KG1 (cell line): Measurements from ENCODE around the gene MAPKAP1.
A peak's percentile ranks its signal among the peaks of the same experiment; 100 is the strongest.

Experiments used
- DNase-seq: peaks from one replicate; lab custom pipeline; 2025; lab: John Stamatoyannopoulos, UW

The MAPKAP1 gene

DNA sequence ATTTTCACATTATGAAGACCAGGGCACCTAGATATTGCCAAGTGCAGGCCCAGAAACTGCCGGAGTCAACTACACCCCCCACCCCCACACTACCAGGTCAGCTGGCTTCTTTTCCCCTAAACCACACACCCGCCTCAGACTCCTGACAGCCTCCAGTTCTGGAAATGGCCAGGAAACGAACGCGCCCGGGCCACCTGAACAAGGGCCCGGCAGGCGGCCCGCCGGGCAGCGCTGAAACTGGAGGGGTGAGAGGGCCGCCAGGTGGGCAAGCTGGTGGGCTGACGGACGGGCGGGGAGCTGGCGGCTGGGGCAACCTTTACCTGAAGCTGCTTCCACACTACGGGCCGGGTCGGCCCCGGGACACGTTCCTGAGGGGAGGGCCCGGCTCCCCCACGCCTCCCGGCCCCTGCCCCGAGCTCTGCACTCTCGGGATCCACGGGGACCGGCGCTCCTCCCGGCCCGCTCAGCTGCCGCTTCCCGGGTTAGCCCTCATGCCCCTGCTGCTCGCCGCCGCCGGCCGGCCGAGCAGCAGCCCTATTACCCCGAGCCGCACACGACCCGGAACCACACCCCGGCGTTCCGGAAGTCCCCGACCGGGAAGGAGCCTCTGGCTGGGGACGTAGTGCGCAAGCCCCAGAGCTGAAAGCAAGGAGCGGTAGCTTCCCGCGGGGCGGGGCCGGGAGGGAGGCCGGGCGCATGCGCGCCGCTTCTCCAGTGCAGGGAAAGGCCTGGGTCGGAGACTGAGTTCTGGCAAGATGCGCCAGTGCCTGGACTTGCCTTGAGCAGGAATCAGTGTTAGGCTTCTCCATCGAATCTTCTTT is at the start of gene MAPKAP1:
Gene MAPKAP1, minus strand, starts transcription at position 558 of the 821 bp plus-strand sequence. CDS start 34,634 bp downstream, outside the sequence.
- DNase-seq: peak; percentile 85

DNA sequence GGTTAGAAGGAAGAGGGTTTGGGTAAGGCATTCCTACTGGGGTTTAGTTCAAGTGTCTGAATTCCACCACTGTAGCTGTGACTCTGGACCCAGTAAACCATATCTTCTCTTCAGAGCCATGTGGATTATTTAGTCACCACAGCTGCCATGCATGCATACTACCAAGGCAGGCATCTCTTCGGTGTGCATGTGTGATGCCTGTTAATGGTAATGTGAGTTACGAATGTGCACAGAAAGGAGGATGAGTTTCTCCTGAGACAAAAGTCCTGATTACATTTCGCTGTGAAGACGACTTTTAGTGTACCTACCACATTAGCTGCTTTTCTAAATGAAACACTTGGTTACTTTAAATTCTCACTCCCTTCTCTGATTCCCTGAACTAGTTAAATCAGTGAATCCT is 49.5 kb upstream of the MAPKAP1 start:
- DNase-seq: no peak

DNA sequence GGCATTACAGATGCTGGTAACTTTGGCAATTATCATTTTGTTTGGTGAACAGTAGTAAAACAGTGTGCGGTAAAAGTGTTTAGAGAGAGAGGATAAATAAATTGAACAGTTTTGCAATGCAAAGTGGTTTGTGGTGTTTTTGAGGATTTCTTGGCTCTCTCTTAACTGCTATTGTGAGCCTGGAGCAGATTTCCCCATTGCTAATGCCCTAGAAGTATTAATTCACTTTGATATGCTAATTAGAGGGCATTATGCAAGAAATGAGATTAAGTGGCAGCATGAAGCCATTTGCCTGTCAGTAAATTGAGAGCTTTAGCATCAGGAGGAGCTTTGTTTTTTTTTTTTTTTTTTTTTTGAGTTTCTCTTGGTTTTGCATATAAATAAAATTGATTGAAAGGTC is 48.3 kb upstream of the MAPKAP1 start:
- no peak for DNase-seq

DNA sequence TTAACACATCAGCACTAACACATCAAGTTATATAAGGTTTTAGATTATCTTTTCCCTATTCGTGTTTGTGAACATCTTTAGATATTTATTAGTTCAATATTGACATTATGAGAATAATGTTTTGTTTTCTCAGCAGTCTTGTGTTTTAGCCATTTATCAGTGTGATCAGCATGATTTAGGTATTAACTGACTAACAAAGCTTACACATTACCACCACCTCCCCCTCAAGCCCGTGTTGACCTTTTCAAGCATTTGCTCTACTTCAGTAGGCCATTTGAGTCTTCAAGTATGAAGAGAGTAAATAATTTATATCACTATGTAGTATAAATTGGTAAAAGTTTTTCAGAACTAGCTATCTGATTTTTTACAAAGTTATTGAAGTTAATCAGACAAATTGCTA is 47.1 kb upstream of the MAPKAP1 start:
- DNase-seq: no peak

DNA sequence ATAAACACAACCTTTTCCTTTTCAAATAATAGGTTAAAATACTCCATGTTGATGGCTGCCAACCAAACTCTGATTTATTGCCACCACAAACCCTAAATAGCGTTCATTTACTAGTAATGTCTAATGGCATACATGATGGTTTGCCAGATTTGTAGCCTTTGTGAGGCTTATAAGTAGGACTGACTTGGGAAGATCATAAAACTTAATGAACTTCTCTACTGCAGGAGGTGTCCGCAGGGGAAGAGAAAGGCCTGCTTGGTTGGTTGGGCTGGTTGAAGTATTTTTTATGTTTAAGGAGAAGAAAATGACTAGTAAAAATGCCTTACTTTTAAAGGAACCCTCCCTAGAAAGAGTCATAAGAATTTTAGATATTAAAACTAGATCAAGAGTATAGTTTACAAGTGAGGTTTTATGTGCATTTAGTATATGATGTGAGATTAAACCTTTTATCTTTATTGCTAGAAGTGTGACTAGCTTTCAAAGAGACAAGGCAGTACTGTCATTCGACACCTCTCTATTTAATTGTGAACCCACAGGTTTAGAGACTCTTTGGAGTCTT is 45.1 kb upstream of the MAPKAP1 start:
- DNase-seq: no peak

DNA sequence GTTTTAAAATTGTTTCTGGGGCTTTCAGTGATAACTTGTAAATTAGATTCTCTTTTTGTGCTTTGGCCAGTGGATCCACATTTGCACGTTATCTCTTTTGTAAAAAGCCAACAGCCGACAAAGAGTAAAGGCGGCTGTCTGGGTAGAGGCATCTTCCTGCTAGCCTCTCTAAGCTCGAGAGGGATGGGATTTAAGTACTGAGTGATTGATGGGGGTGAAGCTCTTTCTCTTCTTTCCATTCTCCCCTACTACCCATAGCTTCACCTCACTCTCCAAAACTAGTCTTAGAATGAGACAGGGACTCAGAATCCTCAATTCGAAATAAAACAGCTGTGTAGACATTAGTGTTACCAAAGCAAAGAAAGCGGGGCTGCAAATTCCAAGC is 43.6 kb upstream of the MAPKAP1 start:
- DNase-seq: no peak

DNA sequence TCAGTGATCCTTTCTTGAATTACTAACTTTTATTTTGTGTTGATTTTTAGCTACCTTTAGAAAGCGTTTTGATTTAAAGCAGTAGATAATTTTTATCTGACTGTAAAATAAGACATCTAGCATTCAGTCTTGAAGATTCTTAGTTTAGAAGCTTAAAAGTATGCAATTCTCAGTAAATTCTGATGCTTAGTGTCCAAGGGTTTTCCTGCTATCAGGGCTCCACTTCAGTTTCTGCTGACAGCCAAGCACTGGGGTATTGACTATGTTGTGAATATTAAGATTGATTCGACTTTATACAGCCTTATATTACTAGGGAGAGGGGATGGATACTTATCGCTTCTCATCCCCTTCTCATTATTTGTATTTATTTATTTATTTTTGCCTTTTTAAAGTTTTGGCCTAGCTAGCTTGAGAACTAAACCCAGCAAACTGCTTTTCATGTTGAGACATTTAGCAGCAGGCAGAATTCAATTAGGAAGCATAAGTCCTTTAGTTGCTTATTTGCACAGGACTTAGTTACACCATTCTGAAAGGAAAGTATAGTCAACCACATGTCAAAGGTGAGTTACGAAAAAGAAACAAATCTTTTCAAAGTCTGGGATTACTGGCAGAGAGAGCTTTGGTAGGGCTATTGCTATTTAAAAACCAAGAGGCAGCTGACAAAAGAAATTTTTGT is 43.1 kb upstream of the MAPKAP1 start:
- DNase-seq: no peak

DNA sequence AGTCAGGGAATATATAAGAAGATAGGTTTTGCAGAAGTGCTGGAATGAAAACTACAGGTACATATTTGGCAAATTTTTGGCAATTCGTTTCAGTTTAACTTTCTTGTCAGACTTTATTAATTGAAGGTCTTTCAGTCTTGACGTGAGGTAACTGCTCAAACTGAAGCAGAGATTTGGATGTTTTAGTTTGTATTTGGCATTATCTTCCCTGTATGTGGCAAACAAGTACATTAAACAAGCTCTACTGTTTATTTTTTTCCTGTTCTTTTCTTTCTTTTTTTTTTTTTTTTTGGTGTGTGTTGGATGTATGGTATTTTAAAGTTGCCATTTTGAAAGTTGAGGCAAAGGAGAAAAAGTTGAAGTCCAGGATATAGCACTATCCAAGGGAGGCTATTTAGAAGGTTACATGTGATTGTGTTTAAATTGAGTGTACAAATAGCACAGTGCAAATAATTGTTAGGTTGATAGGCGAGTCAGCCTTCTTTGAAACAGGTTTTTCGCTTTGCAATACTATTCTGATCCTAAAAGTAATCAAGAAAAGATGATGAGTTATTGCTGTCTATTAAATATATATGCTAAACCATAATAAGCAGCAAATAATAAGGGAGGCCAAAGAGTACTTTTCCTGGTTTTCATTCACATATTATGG is 42.4 kb upstream of the MAPKAP1 start:
- no peak for DNase-seq

DNA sequence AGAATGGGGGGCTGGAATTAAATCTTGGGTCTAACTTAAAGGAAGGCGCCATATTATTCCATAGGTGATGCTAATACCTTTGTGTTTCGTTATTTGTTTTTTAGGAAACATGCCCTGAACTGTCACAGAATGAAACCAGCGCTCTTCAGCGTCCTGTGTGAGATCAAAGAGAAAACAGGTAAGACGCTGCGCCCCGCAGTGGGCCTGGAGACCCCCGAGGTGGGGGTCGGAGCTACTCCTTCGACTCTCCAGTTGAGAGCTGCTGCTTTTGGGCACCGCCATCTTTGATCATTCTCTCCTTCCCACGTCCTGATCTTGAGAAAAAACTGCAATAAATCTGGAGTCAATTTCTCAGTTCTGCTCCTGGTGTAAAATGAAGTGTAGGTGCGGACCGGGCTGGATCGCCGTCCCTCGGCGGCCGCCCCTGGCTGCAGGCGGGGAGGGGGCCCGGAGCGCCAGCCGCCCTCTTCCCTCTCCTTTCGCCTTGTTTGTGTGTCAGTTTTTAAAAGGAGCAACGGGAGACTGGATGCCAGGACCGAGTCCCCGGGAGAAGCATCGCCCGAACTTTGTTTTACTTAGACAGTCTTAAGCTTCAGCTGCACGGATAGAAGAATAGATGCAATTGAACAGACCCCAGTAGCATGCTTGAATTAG is 41.6 kb upstream of the MAPKAP1 start:
- no peak for DNase-seq

DNA sequence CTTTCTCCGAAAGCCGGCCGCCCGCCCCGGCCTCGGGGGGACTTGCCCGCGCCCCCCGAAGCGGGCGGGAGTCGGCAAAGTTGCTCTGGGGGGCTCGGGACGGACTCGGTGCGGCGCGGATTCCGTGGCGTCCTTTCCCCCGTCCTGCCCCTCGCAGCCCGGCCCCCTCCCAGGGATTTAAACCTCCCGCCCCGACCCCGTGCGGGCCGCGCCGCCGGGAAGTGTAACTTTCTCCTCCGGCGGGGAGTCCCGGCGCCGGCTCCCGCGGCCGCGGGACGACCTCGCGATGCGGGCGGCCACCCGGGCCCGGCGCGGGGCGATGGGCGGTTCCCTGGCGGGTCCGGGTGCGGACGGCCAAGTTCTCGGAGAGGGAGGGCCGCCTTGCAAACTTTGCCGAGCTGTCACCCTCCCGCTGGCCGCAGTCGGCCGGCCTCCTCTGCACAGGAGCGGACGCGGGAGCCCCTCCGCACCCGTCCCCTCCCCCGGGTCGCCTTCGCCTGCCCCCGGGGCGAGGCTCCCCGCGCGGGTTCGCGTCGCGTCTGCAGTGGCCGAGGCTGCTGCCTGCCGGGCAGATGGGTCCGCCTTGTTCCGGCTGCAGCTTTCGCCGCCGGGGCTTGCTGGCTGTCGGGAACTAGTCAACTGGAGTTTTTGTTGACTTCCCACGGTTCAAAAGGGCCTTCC is 40.9 kb upstream of the MAPKAP1 start:
- no peak for DNase-seq

DNA sequence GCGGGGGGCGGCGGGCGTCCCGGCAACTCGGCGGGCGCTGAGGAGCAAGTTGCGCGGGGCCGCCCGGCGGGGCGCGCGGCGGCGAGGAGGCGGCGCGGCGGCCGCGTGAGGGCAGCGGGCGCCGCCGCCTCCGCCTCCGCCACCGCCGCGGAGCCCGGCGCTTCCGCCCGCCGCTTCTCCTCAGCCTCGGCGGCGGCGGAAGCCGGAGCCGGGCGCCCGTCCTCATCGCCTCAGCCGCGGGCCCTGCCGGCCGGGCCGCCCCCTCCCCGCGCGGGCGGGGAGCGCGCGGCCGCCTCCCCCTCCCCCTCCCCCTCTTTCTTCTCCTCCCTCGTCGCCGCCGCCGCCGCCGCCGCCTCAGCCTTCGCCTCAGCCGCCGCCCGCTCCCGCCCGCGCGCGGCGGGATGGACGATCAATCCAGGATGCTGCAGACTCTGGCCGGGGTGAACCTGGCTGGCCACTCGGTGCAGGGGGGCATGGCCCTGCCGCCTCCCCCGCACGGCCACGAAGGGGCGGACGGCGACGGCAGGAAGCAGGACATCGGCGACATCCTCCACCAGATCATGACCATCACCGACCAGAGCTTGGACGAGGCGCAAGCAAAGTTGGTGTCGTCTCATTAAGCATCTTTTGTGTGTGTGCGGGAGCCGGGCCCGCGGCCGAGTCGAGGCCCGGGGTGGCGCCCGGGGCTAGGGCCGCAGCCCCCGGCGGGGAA is 40.2 kb upstream of the MAPKAP1 start, which contains the start of gene PBX3:
Gene PBX3, plus strand, starts transcription at position 321 of the 712 bp plus-strand sequence.
- DNase-seq: no peak

DNA sequence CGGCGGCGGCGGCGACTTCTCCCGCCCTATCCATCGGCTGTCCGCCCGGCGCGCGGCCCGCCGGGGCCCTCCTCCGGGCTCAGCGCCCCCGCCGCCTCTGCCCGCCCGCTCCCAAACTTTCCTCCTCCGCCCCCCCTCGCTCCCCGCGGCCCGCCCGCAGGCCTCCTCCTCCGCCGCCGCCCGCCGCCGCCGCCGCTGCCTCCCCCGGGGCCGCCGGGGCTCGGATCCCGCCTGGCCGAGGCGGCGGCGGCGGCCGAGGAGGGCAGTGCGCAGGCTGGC is 39.7 kb upstream of the MAPKAP1 start:
- DNase-seq: no peak

DNA sequence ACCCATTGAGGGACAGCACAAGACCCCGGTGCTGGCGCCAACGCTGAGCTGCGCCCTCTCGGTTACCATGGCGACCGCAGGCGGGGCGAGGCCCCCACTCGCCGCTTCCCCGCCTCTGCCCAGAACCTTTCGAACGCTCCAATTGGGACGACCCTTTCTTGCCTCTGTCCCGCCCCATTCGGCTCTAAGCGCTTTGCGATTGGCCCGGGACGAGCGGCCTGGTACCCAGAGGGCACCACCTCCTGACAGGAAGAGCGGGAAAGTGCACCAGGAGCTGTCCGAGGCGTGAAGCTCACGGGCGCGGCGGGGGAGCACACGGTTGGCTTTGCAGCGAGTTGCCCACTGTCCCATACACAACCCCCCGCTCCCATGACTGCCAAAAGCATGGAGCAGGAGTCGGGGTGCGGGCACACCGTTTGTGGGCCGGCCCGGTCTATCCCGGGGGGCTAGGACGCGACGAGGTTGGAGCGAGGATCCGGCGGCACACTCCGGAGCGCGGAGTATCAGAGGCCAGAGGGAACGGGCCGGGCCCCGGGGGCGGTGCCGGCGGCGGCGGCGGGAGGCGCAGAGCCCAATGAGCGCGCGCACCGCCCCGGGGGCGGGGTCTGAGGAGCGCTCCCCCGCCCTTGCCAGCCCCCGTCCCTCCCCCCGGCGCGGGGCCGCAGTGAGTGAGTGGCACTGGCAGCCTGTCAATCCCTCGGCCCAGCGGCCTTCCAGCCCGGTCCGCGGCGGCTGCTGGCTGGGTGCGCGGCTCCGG is 39.2 kb upstream of the MAPKAP1 start:
- DNase-seq: peak; percentile 94

DNA sequence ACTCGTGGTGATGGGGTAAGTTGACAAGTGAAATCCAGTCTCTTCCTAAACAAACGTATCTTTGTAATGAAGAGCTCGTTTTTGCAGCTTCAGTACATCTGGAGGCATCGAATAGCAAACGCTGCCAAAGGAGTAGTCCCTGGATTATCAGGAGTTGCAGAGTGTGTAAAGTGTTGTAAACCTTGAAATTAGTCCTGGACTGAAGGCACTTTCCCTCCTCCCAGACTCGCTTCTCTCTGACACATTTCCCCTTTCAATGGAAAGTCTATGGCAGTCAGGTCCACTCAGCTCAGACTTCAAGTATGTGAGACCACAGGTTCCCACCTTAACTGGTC is 38.6 kb upstream of the MAPKAP1 start:
- DNase-seq: no peak

DNA sequence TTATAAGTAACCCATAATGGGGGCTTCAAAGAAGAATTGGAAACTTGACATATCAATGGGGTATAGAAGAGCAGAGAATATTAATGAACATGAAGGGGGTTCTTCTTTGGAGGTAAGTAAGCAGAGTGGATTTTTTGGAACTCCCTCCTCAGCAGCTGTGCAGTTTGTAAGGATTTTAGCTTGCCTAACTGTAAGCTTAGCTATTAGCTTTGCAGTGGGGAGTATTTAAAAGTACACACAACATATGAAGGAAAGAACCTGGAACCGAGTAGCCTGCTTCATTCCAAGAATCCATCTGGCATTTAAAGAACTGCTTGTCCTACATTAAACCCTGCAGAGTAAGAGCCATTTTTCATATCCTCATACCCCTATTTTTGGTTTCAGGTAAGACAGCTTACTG is 38.0 kb upstream of the MAPKAP1 start:
- DNase-seq: no peak

DNA sequence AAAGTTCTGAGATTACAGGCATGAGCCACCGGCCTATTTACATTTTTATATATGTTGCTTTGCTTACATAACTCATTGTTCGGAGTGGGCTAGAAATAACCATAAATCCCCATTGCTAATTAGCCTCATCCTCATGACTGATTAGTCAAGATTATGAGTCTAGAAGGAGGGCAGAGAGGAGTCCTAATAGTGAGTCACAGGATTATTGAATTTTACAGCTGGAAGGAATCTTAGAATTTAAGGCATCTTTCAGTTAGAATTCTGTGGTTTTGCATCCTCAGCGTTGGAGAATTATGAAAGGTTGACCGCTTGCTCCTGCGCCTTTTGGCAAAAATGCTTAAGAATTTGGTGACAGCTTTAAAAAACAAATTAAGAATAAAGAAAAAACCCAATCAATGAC is 37.6 kb upstream of the MAPKAP1 start:
- no peak for DNase-seq

DNA sequence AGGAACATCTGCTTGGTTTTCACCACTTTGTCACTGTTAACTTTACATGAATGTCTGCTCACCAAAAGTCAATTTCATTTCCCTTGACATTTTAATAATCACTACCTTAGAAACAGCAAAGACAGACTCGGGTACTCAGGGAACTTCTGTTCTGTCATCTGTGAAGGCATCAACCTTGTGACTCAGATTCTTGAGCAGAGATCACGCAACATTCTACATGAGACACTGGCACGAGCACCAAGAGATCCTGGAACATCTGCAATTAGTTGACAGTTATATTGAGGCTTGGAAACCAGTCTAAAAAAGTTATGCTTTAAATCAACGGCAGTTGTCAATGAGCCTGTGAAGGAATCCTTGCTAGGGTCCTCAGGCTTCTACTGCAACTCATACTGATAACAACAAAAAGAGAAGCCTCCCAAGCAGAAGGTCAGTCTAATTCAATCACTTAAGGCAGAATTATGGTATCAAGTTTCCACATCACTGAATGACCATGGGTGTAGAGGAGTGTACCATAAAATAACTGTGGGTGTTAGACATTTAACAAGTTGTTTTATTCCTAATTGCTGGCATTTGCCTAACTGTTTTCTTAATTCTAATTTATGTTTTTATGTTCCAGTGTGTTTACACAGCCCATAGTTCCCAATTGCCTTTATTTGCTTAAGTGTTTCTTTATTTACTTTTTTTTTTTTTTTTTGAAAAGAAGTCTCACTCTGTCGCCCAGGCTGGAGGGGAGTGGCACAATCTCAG is 36.8 kb upstream of the MAPKAP1 start:
- no peak for DNase-seq

DNA sequence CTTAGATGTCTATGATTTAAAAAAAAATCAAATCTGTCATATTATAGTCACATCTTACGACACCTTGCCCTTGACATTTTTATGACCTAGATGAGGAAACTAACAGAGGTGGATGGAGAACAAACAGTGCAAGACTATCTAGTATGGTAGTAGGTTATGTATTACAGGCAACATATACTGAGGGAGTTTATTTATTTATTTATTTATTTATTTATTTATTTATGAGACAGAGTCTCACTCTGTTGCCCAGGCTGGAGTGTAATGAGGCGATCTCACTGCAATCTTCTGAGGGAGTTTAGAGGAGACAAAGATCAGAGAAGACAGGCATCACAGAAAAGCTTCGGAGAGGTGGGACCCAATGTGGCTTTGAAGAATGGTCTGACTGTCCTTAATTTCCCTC is 35.6 kb upstream of the MAPKAP1 start:
- no peak for DNase-seq

DNA sequence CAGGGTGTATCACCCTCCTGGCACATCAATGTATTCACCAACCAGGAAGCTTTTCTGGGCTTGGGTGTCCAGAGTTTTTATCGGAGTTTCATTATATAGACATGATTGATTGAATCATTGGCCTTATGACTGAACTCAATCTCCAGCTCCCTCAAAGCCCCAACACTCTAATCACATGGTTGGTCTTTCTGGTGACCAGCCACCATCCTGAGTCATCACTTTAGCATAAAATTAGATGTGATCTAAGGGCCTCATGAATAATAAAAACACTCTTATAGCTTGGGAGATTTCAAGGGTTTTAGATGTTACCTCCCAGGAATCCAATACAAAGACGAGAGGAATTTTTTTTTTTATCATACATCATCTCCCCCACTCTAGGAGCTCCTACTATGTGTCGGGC is 32.4 kb upstream of the MAPKAP1 start:
- no peak for DNase-seq

DNA sequence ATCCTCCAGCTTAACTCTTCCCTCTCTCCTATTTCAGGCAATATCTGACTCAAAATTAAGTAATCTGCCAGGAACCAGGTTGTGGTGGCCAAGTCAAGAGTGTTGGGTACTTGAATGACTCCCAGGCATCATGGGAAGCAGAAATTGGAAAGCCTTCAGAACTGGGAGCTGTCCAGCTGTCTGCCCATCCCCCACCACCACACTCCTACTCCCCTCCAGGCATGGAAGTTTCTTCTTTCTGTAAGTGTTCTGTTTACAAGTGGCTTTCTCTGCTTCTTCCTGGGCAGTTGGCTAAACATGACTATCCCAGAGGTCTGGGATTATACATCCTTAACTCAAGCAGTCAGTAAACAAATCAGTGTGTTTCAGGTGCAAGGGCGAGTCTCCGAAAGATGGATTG is 25.6 kb upstream of the MAPKAP1 start:
- no peak for DNase-seq
